Right lobe of liver (tissue), 4 donors: ENCODE results near the gene NUTF2.

Experiments used
- POLR2A ChIP-seq: fragments of 450-650 bp; IDR thresholded peaks from one replicate; pipeline ENCODE4 v1.6.1; 2017; ENCODE audit warnings: antibody characterized with exemption, mild to moderate bottlenecking
- TF ChIP-seq, protein P1 (sequence below), 4 donors: fragments of 200-600 bp in 3 of 4; fragments of 450-650 bp in 1 of 4; IDR thresholded peaks; one replicate each; pipeline versions ENCODE4 v1.5.1 to v1.8.0; 2016 to 2022; ENCODE audit warnings: antibody characterized with exemption in 4 of 4, mild to moderate bottlenecking in 2 of 4
- donor health status: DM: no; HTN: no; CAD: no.
- donor health status: DM: no; HTN: no; CAD: no.
- donor health status: DM: no; HTN: yes; CAD: no.

GRCh38 chr16:67803894-67804293, 42.8 kb upstream of the NUTF2 start:
- TF ChIP-seq, protein P1, sequence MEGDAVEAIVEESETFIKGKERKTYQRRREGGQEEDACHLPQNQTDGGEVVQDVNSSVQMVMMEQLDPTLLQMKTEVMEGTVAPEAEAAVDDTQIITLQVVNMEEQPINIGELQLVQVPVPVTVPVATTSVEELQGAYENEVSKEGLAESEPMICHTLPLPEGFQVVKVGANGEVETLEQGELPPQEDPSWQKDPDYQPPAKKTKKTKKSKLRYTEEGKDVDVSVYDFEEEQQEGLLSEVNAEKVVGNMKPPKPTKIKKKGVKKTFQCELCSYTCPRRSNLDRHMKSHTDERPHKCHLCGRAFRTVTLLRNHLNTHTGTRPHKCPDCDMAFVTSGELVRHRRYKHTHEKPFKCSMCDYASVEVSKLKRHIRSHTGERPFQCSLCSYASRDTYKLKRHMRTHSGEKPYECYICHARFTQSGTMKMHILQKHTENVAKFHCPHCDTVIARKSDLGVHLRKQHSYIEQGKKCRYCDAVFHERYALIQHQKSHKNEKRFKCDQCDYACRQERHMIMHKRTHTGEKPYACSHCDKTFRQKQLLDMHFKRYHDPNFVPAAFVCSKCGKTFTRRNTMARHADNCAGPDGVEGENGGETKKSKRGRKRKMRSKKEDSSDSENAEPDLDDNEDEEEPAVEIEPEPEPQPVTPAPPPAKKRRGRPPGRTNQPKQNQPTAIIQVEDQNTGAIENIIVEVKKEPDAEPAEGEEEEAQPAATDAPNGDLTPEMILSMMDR (IDR thresholded peaks at IDR 0.05), result no peak
- TF ChIP-seq POLR2A, result no peak
